NCI-H146 treated with DMSO at 0.1 percent for 48 hours (cell line): ENCODE data around the gene APOL1.
"Not testable (repeated sequence)": the region's sequence is repeated elsewhere in the genome, so short reads cannot be mapped to it uniquely, and the experiment has no call there.

Experiments
- DNase-seq: peaks from one replicate; lab custom pipeline; 2025; ENCODE audit not compliant: unreplicated experiment; lab: John Stamatoyannopoulos, UW

The APOL1 gene

DNA sequence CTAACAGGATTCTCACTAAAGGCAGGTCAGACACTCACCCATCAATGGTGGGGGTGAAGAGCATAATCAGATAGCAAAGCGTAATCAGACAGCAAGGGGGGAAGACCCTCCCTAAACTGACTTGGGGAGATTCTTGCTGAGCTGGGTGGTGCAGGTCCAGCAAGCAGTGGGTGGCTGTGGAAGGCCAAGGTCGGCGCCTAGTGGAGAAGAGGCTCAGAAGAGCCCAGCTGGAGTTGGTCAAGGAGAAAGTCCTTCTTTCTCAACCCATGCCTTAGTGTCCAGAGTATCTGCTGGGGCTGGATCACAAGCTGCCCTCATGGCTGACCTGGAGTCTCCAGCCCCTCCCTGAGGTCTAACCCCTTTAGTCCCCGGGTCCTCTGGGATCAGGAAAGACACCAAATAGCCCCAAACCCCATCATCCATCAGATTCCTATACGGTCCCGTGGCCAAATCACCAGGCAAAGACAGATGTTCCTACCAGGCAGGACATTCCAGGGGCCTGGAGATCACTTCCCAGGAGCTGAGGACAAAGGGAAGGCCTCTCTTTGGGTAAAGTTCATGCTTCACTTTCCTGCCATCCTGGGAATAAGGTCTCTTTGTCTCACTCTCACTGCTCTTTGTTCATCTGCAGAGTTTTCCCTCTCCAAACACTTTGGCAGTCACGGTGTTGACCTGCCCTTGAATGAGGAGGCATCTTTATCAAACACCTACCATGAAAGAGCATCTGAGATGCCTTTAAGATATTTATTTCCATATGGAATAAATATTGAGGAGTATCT lies 11.1 kb downstream of the APOL1 start:
- DNase-seq: not testable (repeated sequence)

- DNase-seq: no peak
Observed at GRCh38 chr22:36267058-36267457, 14.1 kb downstream of the APOL1 start.

DNA sequence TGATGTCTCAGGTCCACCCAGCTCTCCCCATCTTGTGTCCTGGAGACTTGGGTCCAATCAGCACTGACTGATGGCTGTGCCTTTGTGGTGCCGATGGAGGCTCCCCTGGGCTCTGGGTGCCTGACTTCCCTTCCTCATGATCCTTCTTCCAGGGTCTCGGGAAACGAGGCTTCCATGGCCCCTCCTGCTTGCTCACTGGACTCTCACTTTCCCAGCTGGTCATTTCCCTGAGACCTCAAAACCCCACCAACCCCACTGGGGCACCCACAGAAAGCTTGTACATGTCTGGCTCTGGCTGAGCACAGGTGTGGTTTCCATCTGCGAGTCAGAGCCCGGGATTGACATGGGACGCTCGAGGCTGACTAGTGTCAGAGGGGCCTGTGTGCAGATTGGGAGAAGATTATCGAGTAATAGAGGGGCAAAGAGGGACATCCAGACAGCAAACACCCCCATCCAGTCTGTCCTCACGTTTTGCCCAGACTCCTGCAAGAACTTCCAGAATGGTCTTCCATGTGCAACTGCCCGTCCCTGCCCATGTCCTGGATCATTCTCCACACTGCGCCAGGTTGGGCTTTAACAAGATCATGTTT lies 15.1 kb downstream of the APOL1 start:
- no peak for DNase-seq

DNA sequence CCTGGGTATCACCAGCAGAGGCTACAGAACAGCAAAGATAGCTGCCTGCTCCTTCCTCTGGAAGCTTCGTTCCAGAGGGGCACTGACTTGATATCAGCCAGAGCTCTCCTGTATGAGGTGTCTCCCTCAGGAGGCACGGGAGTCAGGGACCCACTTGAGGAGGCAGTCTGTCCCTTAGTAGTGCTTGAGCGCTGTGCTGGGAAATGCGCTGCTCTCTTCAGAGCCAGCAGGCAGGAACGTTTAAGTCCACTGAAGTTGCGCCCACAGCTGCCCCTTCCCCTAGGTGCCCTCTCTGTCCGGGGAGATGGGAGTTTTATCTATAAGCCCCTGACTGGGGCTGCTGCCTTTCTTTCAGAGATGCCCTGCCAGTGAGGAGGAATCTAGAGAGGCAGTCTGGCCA lies 18.3 kb downstream of the APOL1 start:
- not testable (repeated sequence) for DNase-seq

DNA sequence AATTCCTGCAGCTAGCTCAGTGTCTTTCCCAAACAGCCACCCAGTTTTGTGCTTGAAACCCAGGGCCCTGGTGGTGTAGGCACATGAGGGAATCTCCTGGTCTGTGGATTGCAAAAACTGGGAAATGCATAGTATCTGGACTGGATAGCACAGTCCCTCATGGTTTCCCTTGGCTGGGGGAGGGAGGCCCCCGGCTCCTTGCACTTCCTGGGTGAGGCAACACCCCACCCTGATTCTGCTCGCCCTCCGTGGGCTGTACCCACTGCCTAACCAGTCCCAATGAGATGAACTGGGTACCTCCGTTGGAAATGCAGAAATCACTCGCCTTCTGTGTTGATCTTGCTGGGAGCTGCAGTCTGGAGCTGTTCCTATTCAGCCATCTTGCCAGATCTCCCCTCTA lies 19.0 kb downstream of the APOL1 start:
- not testable (repeated sequence) for DNase-seq

- DNase-seq: no peak
Observed at GRCh38 chr22:36274531-36274930, 21.6 kb downstream of the APOL1 start.

GRCh38 chr22:36277482-36278291 lies 24.8 kb downstream of the APOL1 start:
- DNase-seq: no peak

DNA sequence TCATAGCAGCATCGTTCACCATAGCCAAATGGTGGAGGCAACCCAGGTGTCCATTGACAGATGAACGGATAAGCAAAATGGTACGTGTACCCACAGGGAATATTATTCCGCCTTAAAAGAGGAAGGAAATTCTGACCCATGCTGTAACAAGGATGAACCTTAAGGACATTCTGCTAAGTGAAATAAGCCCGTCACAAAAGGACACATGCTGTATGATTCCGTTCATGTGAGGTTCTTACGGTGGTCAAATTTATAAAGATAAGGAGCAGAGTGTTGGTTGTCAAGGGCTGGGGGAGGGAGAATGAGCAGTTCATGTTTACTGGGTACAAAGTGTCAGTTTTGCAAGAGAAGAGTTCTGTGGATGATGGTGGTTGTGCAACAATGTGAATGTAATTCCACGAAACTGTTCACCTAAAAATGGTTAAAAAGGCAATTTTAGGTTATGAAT lies 26.3 kb downstream of the APOL1 start:
- no peak for DNase-seq

- DNase-seq: no peak
Observed at GRCh38 chr22:36280379-36280778, 27.4 kb downstream of the APOL1 start.

DNA sequence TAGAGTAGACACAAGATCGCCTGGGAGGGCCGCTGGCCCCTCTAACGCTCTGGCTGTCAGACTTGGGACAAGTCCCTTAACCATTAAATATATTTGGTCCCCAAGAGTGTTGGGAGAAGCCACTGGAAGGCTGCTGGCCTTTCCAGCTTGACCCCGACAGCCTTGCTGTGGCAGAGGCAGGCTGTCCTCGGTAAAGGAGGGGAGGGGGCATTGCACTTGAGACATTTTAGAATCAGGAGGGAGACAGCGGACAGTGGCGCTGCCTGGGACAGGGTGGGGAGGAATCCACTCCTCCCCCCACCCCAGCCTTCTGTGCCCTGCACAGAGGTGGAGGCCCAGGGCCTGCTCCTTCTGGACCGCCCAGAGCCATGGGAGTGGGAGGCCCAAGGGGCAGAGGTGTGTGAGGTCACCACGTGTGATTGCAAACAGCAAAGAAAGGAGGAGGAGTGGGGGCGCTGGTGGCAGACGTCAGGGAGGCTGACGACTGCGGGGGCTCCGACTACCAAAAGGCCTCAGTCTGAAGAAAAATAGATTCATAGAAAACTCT lies 28.9 kb downstream of the APOL1 start:
- DNase-seq: no peak

DNA sequence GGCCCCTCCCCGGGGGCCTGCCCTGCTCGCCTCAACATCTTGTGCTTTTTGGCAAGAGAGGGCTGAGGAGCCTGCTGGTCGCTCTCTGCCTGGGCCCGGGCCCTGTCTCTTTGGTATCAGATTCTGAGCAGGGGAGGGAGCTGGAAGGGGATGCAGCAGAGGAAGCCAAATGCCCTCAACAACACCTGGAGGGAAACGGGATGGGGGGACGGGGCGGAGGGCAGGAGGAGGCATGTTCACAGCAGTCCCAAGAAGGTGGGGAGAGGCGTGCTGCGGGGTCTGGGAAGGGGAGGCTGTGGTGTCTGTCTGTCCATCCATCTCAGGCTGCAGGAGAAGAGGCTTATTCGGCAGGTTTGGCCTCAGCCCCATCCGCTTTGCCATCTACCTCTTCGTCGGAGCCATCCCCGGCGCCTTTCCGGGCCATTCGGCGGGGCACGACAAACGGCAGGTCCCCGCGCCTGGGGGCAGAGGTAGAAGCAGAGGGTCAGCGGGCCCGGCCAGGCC lies 29.4 kb downstream of the APOL1 start:
- no peak for DNase-seq

GRCh38 chr22:36284171-36284571 lies 31.2 kb downstream of the APOL1 start:
- DNase-seq: no peak

DNA sequence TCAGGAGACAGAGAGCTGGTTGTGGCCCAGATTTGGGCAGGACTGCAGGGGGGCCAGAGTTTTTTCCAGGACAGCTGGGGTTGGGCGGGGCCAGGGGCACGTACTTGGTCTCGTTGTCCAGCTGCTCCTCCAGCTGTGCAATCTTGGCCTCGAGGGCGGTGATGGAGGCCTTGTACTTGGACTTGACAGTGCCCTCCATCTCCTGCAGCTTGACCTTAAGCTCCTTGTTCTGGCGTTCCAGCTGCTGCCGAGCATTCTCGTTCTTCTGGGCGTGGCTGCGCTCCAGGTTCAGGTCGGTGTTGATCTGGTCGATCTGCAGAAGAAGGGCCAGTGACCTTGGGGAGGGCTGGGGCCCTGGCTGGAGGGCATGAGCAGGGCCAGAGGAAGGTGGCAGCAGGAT lies 32.1 kb downstream of the APOL1 start:
- DNase-seq: no peak

- no peak for DNase-seq
Observed at GRCh38 chr22:36285545-36285944, 32.6 kb downstream of the APOL1 start.

GRCh38 chr22:36286096-36286957 lies 33.4 kb downstream of the APOL1 start:
- DNase-seq: no peak

DNA sequence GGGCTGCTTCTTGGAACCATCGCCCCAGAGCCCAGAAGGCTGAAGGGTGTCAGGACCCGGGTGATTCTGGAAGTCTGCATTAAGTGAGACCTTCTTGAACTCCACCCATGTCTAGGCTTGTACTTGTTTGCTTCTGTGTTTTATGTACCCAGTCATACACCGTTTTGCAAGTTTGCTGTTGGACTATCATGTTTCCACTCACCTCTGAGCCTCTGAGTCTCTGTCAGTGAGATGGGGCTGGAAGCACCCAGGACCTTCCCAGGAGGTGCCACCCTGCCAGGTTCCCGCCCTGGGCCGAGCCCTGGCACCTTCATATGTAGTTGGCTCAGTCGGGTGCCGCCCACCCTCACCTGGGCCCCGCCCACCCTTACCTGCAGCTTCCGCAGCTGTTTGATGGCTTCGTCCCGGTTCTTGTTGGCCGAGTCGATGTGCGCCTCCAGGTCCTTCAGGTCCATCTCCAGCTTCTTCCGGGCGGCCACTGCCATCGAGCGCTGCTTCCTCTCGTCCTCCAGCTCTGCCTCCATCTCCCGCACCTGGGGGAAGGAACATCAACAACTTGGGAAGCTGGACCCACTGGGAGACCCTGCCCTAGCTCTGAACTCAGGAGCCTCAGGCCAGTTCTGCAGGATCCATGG lies 35.1 kb downstream of the APOL1 start:
- DNase-seq: no peak

DNA sequence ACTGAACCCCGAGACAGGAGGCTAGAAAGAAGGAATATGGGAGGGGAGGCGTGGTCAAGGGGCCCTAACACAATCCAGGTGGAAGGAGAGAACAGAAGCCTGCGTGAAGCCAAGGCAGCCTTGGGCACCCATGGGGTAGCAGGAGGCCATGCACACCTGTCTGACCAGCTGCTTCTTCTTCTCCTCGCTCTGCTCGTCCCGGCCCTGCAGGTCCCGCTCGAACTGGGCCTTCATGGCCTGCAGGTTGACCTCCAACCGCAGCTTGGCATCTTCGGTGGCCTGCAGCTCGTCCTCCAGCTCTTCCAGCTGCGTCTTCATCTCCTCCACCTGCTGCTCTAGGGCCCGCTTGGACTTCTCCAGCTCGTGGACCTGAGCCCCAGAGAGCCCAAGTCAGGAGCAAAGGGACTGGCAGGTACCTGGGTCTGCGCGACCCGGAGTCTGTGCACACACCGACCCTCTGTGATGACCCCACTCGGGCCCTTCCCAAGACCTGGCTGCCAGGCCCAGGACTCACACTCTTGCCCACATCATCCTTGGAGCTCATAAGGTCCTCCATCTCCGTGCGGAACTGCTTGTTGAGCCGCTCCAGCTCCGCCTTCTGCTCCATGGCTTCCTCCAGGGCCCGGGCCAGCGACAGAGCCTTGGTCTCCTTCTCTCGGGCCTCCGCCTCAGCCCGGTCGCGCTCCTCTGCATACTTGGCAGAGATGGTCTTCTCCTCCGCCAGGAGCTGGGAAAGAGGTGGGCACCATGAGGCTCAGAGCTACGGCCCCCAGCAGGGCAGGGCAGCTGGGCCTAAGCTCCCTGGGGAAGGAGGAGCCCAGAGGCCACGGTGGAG lies 35.9 kb downstream of the APOL1 start:
- DNase-seq: no peak

- no peak for DNase-seq
Observed at GRCh38 chr22:36289406-36289870, 36.5 kb downstream of the APOL1 start.

GRCh38 chr22:36289948-36290371 lies 37.0 kb downstream of the APOL1 start:
- not testable (repeated sequence) for DNase-seq
